ENCODE results near the gene PLCG1.

Gene PLCG1

GRCh38 chr20:41142245-41142644 is 4.9 kb downstream of the PLCG1 start:
- DNase-seq (ENCODE audit: low read depth in 2 of 2), result no peak

- no peak for DNase-seq (ENCODE audit: low read depth in 2 of 2)
These were observed 5.6 kb downstream of the PLCG1 start for GRCh38 chr20:41142919-41143318.

- DNase-seq (ENCODE audit: low read depth in 2 of 2), result no peak
These were observed 6.0 kb downstream of the PLCG1 start for GRCh38 chr20:41143354-41143753.

- no peak for DNase-seq (ENCODE audit: low read depth in 2 of 2)
These were observed 8.0 kb downstream of the PLCG1 start for GRCh38 chr20:41145317-41145716.

- DNase-seq (ENCODE audit: low read depth in 2 of 2), result no peak
These were observed 8.7 kb downstream of the PLCG1 start for GRCh38 chr20:41145821-41146620.

GRCh38 chr20:41147767-41148191 is 10.4 kb downstream of the PLCG1 start:
- DNase-seq (ENCODE audit: low read depth in 2 of 2), result no peak

GRCh38 chr20:41148942-41149341 is 11.6 kb downstream of the PLCG1 start:
- no peak for DNase-seq (ENCODE audit: low read depth in 2 of 2)

GRCh38 chr20:41150664-41151063 is 13.3 kb downstream of the PLCG1 start:
- DNase-seq (ENCODE audit: low read depth in 2 of 2), result no peak

- DNase-seq (ENCODE audit: low read depth in 2 of 2), result no peak
These were observed 14.0 kb downstream of the PLCG1 start for GRCh38 chr20:41151134-41151869.

- DNase-seq (ENCODE audit: low read depth in 2 of 2), result no peak
These were observed 14.9 kb downstream of the PLCG1 start for GRCh38 chr20:41152108-41152757.

- DNase-seq (ENCODE audit: low read depth in 2 of 2), result no peak
These were observed 17.3 kb downstream of the PLCG1 start for GRCh38 chr20:41154436-41155176.

GRCh38 chr20:41155261-41155660 is 17.9 kb downstream of the PLCG1 start:
- DNase-seq (ENCODE audit: low read depth in 2 of 2), result no peak

GRCh38 chr20:41158082-41158625 is 20.8 kb downstream of the PLCG1 start:
- DNase-seq (ENCODE audit: low read depth in 2 of 2), result no peak

GRCh38 chr20:41159547-41159946 is 22.2 kb downstream of the PLCG1 start:
- DNase-seq (ENCODE audit: low read depth in 2 of 2), result no peak

- no peak for DNase-seq (ENCODE audit: low read depth in 2 of 2)
These were observed 23.3 kb downstream of the PLCG1 start for GRCh38 chr20:41160686-41161085.

GRCh38 chr20:41161886-41162285 is 24.5 kb downstream of the PLCG1 start:
- DNase-seq (ENCODE audit: low read depth in 2 of 2), result no peak

GRCh38 chr20:41162396-41162795 is 25.1 kb downstream of the PLCG1 start:
- DNase-seq (ENCODE audit: low read depth in 2 of 2), result no peak

GRCh38 chr20:41163821-41164220 is 26.5 kb downstream of the PLCG1 start:
- no peak for DNase-seq (ENCODE audit: low read depth in 2 of 2)

GRCh38 chr20:41165001-41165882 is 27.9 kb downstream of the PLCG1 start:
- no peak for DNase-seq (ENCODE audit: low read depth in 2 of 2)
